A204.1 (cell line): Measurements from ENCODE around the gene CAPS.

Experiments
- FAIRE-seq: peaks from 2 replicates; lab custom pipeline; 2012; peaks lifted over from hg19 to GRCh38; lab: Jason Lieb, UNC

Gene CAPS

GRCh38 chr19:5910638-5910907 lies 3.5 kb upstream of the CAPS start:
- FAIRE-seq: no peak

GRCh38 chr19:5911366-5911765 lies 2.7 kb upstream of the CAPS start:
- FAIRE-seq: no peak

- no peak for FAIRE-seq
These were observed 312 bp downstream of the CAPS start for GRCh38 chr19:5914358-5914774.

GRCh38 chr19:5914946-5915781 lies 1.1 kb downstream of the CAPS start:
- FAIRE-seq: no peak

GRCh38 chr19:5915782-5916165 lies 1.7 kb downstream of the CAPS start:
- FAIRE-seq: no peak

GRCh38 chr19:5916181-5916708 lies 2.2 kb downstream of the CAPS start:
- no peak for FAIRE-seq

- FAIRE-seq: no peak
These were observed 3.5 kb downstream of the CAPS start for GRCh38 chr19:5917431-5918107.

- FAIRE-seq: no peak
These were observed 4.5 kb downstream of the CAPS start for GRCh38 chr19:5918463-5919079.

GRCh38 chr19:5921516-5922160 lies 7.6 kb downstream of the CAPS start:
- FAIRE-seq: no peak

- FAIRE-seq: no peak
These were observed 8.1 kb downstream of the CAPS start for GRCh38 chr19:5922161-5922545.

- FAIRE-seq: no peak
These were observed 9.3 kb downstream of the CAPS start for GRCh38 chr19:5923356-5923755.

GRCh38 chr19:5925830-5926427 lies 11.9 kb downstream of the CAPS start:
- no peak for FAIRE-seq

GRCh38 chr19:5926641-5927440 lies 12.8 kb downstream of the CAPS start:
- no peak for FAIRE-seq

GRCh38 chr19:5927441-5927821 lies 13.4 kb downstream of the CAPS start:
- FAIRE-seq: no peak

- FAIRE-seq: no peak
These were observed 15.1 kb downstream of the CAPS start for GRCh38 chr19:5929179-5929578.

- no peak for FAIRE-seq
These were observed 15.6 kb downstream of the CAPS start for GRCh38 chr19:5929625-5930024.

- FAIRE-seq: no peak
These were observed 17.2 kb downstream of the CAPS start for GRCh38 chr19:5931251-5931650.

GRCh38 chr19:5932146-5932545 lies 18.1 kb downstream of the CAPS start:
- no peak for FAIRE-seq

- FAIRE-seq: no peak
These were observed 18.7 kb downstream of the CAPS start for GRCh38 chr19:5932609-5933262.

- no peak for FAIRE-seq
These were observed 19.5 kb downstream of the CAPS start for GRCh38 chr19:5933391-5934068.

GRCh38 chr19:5934069-5934401 lies 20.0 kb downstream of the CAPS start:
- FAIRE-seq: no peak
